Measurements from ENCODE around the gene CDH4.

The CDH4 gene

DNA sequence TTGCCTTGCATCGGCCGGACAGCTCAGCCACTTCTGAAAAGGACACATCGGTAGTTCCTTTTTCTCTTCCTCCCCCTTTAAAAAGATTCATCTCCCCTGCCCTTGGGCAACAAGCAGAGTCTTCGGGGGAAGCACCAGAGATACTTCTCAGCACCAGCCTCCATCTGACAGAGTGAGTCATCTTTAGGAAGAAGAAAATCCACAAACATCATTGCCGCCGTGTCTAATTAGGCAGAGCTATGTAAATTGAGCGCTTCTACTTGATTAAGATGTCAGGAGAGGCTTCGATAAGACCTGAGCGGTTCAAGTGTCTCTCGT lies 627.2 kb downstream of the CDH4 start:
- DNase-seq: no peak

GRCh38 chr20:61879694-61880093 lies 627.6 kb downstream of the CDH4 start:
- no peak for DNase-seq

DNA sequence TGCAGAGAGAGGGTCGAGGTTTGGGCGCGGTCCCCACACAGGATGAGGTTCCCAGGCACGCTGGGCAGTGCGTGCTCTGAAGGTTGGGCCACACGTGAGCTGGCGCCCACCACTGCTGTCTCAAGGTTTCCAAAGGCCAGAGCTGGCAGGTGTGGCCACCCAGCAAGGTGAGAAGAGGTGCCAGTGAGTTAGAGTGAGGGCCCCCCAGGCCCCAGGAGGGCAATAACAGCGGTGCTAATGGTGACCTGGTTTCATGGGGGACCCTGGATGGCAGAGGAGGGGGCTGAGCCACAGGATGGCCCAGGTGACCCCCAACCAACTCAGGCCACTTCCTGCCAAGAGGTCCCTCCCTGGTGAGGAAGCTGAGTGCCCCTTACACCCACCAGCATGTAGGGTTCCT lies 628.6 kb downstream of the CDH4 start:
- DNase-seq: no peak

GRCh38 chr20:61881416-61881815 lies 629.4 kb downstream of the CDH4 start:
- no peak for DNase-seq

DNA sequence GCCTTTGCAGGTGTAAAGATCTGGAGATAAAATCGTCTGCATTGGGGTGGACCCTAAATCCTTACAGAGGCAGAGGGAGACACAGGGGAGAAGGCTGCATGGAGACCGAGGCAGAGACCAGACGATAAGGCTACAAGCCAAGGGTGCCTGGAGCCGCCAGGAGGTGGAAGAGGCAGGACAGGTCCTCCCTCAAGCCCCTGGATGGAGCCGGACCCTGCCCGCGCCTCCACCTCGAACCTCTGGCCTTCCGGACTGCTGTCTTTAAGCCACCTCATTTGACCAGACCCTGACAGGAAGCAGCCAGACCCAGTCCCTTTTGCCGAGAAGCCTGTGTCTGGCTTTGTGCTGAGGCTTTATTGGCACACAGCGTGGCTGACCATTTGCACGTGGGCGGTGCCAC lies 629.8 kb downstream of the CDH4 start:
- no peak for DNase-seq

DNA sequence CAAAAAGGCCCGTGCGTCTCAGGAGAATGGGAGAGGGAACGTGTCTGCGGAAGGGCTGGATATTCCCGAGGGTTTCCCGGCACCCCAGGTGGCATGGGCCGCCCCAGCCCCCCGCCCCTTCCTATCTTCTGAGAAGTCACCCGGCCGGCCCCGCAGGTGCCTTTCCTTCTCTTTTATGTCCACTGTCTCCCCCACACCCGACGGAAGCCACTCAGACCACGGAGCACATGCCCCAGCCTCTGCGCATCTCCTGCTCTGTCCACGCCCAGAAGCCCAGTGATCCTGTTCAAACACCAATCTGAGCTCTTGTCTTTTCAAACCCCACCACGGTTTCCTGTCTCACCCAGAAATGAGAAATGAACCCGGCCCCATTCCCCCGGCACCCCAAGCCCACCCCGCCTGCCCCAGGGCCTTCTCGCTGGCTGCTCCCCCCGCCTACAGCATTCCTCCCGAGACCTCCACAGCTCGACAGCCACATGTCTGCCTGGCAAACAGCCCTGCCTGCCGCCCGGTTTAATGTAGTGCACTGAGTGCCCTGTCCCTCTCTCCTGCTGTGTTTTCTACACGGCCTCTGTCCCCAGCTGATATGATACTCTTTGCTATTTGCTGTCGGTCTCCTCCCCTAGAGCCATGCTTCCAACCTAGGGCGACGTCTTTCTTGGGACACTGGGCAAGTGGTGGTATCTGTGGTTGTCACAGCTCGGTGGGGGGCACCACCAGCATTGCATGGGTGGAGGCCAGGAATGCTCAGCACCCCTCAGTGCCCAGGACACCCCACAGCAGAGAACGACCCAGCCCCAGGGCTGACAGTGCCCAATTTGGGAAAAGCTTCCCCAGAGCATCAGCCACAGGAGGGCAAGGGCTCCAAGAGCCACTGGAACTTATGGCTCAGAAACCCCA lies 630.9 kb downstream of the CDH4 start:
- DNase-seq: no peak

GRCh38 chr20:61883857-61884393 lies 631.9 kb downstream of the CDH4 start:
- no peak for DNase-seq

GRCh38 chr20:61884571-61885389 lies 632.7 kb downstream of the CDH4 start:
- DNase-seq: no peak

GRCh38 chr20:61885759-61886715 lies 634.0 kb downstream of the CDH4 start:
- DNase-seq: no peak

GRCh38 chr20:61886721-61887595 lies 634.9 kb downstream of the CDH4 start:
- DNase-seq: peak; percentile 21

DNA sequence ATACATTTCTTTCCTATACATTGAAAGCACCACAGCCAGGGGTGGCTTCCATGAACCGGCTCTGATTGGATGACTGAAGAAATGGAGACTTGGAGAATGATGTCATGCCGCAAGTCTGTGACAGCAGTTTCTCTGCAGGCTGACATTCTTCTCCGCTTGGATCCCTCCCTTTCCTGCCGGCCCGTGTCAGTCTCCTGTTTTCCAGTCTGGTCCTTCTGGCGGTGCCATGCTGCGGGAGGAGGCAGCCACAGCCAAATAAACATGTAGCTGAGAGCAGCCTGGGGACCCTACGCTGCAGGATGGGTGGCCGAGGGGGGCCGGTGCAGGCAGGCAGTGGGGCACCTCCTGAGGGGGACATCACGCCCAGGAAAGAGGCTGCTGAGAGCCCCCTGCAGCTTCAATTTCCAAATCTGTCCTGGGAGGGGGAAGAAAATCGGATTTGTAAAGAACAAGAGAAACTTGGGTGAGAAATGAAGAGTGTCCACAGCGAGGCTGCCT lies 635.6 kb downstream of the CDH4 start:
- DNase-seq: no peak

- DNase-seq: no peak
Measured at GRCh38 chr20:61888101-61888865, 636.2 kb downstream of the CDH4 start.

GRCh38 chr20:61889659-61890058 lies 637.6 kb downstream of the CDH4 start:
- DNase-seq: no peak

- no peak for DNase-seq
Measured at GRCh38 chr20:61890210-61890609, 638.1 kb downstream of the CDH4 start.

GRCh38 chr20:61891476-61891875 lies 639.4 kb downstream of the CDH4 start:
- DNase-seq: no peak

GRCh38 chr20:61891916-61892649 lies 640.0 kb downstream of the CDH4 start:
- no peak for DNase-seq

- no peak for DNase-seq
Measured at GRCh38 chr20:61895016-61895415, 643.0 kb downstream of the CDH4 start.

DNA sequence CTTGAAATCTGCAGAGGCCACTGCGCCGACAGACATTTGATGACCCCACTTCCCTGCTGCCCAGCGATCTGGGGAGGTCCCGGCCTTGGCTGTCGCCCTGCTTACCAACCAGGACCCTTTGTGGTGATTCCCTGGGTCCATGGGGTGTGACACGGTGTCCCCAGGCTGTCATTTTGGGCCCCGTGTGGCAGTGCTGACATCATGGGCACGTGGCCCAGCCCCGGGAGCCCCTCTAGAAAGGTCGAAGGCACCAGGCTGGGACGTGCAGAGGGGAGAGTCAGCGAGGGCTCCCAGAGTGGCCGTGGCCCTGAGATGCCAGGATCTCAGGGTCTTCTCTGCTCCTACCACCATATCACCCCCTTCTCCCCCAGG lies 643.6 kb downstream of the CDH4 start:
- DNase-seq: no peak

DNA sequence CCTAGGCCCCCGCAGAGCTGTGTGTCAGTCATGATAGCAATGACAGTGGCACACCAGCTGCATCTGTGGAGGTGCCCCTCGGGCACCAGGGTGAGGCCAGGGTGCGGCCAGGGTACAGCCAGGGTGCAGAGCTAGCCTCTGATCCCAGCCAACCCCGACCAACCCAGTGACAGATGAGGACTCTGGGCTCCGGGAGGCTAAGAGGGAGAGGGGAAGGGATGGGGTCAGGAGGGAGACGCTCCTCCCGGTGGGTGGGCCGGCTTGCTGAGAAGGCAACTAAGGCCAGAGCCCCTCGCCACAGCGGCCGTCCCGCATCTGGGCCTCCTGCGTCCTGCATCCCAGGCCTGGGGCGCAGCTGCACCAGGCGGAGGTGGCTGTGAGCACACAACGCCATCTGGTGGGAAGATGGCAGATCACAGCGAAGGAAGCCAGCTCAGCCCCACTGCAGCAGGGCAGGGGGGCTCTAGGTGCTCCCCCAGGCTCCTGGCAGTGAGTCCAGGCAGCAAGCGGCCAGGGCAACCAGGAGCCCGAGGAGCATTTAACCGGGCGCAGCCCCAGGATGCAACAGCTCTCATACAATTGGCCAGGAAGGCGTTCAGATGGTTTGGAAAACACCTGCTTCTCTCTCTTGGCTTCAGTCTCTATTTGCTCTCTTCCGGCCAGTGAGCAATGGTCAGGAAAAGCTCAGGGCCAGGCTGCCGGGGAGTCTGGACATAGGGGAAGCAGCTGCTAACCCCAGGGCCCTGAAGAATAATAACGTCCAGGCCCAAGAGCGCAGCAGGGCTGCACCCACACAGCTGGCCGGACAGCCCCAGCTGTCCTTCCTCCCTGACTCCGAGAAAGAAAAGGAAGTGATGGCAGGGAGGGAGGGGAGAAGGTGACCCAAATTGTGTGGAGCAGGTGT lies 644.2 kb downstream of the CDH4 start:
- no peak for DNase-seq

Measured in NCI-H1436 (cell line).